Activated T-cell treated with anti-CD3 and anti-CD28 coated beads for 24 hours (primary cell): ENCODE measurements around the gene TMEM258.

Experiments
- DNase-seq: peaks from one replicate; pipeline ENCODE4 v3.0.0-alpha.2; 2020; ENCODE audit warnings: low read depth

The TMEM258 gene

DNA sequence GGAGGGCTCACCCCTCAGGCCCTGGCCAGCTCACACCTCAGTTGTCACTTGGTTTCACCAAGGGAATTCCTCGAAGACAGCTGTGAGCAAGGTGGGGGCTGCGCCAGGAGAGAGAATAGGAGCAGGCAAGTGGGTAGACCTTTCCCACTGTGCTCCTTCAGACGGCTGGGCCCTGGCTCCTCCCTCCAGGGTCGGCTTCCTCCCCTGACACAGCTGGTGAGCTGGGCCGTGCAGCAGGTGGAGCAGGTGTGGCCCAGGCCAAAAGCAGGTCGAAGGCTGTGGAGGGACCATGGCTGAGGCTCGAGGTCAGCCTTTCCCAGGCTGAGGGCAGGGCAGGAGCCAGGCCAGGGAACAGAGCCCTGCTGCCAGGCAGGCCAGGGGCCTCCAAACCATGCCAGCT, 52.4 kb downstream of the TMEM258 start:
- DNase-seq: no peak

DNA sequence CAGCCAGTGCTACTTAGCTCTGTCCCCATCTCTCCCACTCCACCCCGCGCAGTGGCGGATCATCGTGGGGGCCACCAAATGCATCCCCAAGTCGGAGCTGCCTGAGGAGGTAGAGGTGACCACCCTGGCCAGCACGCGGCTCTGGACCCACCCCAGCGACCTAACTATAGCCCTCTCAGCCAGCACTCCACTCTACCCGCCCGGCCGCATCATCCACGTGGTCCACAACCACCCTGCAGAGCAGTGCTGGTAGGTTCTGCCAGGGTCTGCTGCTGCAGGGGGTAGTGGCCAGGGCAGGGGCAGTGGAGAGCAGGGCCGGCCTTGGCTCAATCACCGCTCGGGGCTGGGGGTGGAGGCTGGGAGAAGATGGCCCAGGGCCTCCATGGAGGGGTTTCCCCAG, 53.0 kb downstream of the TMEM258 start:
- no peak for DNase-seq
